Measurements from ENCODE around the gene NPTX2. TPM values are rescaled to one million over a fixed set of nuclear protein-coding genes. Genes with fewer than 3 reads are reported as not detected.
"Not testable (repeated sequence)": the region's sequence is repeated elsewhere in the genome, so short reads cannot be mapped to it uniquely, and the experiment has no call there.

Gene NPTX2, protein sequence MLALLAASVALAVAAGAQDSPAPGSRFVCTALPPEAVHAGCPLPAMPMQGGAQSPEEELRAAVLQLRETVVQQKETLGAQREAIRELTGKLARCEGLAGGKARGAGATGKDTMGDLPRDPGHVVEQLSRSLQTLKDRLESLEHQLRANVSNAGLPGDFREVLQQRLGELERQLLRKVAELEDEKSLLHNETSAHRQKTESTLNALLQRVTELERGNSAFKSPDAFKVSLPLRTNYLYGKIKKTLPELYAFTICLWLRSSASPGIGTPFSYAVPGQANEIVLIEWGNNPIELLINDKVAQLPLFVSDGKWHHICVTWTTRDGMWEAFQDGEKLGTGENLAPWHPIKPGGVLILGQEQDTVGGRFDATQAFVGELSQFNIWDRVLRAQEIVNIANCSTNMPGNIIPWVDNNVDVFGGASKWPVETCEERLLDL
- 100 to 1,000 TPM in 1 of 8 experiments, 10 to 100 TPM in 3, 1 to 10 TPM in 1, under 1 TPM in 1, not detected in 2; 0.63 to 126 (median 12.1) TPM for total RNA-seq

- in situ Hi-C loops (cut with MboI; ENCODE audit: low pct_unique_long_range_greater_than_20kb in 2 of 9, low sequenced_read_pairs in 9 of 9, unreplicated experiment in 9 of 9): no loop called here
- H3K4me3 ChIP-seq: peak within 1 kb of the TSS; percentile 38 to 68 (median 44)
- peaks cover 29 to 30% of the 10 kb centered on the region in 2 donors for H3K4me1 ChIP-seq (replicated peaks in 1 of 2)
- WGBS, 10 experiments: 0 to 5% methylated on average over 8 to 23 of the region's 130 CpGs; no CpG with 5 or more reads in 8 of the 10 experiments
- ATAC-seq (replicated peaks in 6 of 8): peak in 6 of 8 experiments; percentile 82 to 87 (median 85)
- H3K27ac ChIP-seq: peak within 1 kb of the TSS; percentile 16 to 48
Measured at GRCh38 chr7:98617051-98617959, at the start of gene NPTX2. TSS of gene NPTX2 (plus strand) at chr7:98617285. CDS start at chr7:98617462, 177 bp downstream.

DNA sequence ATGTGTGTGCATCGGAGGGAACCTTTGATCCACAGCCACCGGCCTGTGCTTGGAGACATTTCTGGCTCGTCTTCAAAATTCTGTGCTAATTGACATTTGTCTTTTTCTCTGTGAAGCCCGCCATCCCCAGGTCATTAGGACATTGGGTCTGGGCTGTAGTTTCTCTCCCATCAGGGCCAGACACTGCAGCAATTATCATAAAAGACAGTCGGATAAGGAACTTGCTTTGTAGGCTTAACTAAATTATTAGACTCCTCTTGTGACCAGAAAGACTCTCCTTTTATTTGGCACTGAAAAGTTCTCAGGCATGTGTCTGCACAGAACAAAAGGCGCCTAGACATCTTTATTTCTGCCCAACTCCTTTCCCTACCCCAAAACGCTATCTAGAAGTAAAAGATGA lies 49.1 kb upstream of the NPTX2 start:
- Histone ChIP-seq H3K27ac (no peak overlapping the region), H3K4me3 (no peak overlapping the region), H3K4me1 (replicated peaks in 1 of 2) (peaks cover 7 to 12% of the 10 kb centered on the region in 2 donors)
- 30 to 92% (median 86%) methylated on average over 1 to 7 of the region's 7 CpGs; no CpG with 5 or more reads in 1 of the 10 experiments for WGBS, 10 experiments
- ATAC-seq (replicated peaks in 6 of 8): no peak
- in situ Hi-C loops (cut with MboI; ENCODE audit: low pct_unique_long_range_greater_than_20kb in 2 of 9, low sequenced_read_pairs in 9 of 9, unreplicated experiment in 9 of 9): no loop called here

DNA sequence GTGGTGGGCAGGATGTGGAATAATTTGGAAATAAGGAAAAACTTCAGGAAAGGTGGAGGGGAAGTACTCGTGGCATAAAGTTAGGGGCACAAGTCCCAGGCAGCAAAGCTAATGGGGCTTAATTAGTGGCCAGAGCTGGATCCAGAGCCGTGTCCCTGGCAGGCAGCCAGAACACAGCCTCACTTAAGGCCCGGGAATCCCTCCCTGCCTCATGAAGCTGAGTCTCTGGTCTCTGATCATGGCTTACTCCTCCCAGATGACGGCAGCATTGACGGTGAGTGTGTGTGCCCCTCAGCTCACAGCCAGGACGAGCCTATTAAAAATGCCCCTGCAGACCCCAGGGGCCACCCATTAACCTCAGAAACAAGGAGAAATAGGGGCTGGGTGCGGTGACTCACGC lies 48.2 kb upstream of the NPTX2 start:
- H3K4me3 ChIP-seq: no peak overlapping the region
- WGBS, 10 experiments: 0 to 89% (median 75%) methylated on average over 1 to 5 of the region's 8 CpGs; no CpG with 5 or more reads in 3 of the 10 experiments
- H3K4me1 ChIP-seq (replicated peaks in 1 of 2): peaks cover 7 to 12% of the 10 kb centered on the region in 2 donors
- no peak for ATAC-seq (replicated peaks in 6 of 8)
- in situ Hi-C loops (cut with MboI; ENCODE audit: low pct_unique_long_range_greater_than_20kb in 2 of 9, low sequenced_read_pairs in 9 of 9, unreplicated experiment in 9 of 9): no loop called here
- no peak overlapping the region for H3K27ac ChIP-seq

GRCh38 chr7:98569691-98570337 lies 47.3 kb upstream of the NPTX2 start:
- in situ Hi-C loops (cut with MboI; ENCODE audit: low pct_unique_long_range_greater_than_20kb in 2 of 9, low sequenced_read_pairs in 9 of 9, unreplicated experiment in 9 of 9): no loop called here
- WGBS, 10 experiments: 1 to 58% (median 40%) methylated on average over 1 to 11 of the region's 22 CpGs
- Histone ChIP-seq H3K4me1 (replicated peaks in 1 of 2) (peaks cover 7 to 12% of the 10 kb centered on the region in 2 donors), H3K27ac (no peak overlapping the region), H3K4me3 (no peak overlapping the region)
- ATAC-seq (replicated peaks in 6 of 8): no peak

DNA sequence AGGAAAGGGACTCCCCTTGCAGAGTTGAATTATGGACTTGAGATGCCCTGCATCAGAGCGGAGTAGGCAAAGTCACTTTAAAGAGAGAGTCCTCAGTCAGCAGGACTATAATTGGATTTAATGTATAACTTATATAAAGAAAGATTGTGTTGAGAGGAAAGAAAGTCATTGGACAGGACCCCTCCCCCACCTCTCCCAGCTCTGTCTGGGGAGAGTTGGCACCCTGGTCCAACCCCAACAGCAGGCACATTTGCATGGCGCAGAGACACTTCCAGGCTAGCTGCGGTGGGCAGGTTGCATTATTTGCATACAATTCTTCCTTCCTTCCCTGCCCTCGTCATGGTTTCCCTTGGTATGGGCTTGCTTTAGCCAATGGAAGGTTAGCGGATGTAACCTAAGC lies 46.1 kb upstream of the NPTX2 start:
- in situ Hi-C loops (cut with MboI; ENCODE audit: low pct_unique_long_range_greater_than_20kb in 2 of 9, low sequenced_read_pairs in 9 of 9, unreplicated experiment in 9 of 9): no loop called here
- peaks cover 3 to 9% of the 10 kb centered on the region in 2 donors for H3K4me1 ChIP-seq (replicated peaks in 1 of 2)
- 20 to 92% (median 61%) methylated on average over 1 to 3 of the region's 5 CpGs; no CpG with 5 or more reads in 4 of the 10 experiments for WGBS, 10 experiments
- H3K4me3 ChIP-seq: no peak overlapping the region
- no peak for ATAC-seq (replicated peaks in 6 of 8)
- no peak overlapping the region for H3K27ac ChIP-seq

DNA sequence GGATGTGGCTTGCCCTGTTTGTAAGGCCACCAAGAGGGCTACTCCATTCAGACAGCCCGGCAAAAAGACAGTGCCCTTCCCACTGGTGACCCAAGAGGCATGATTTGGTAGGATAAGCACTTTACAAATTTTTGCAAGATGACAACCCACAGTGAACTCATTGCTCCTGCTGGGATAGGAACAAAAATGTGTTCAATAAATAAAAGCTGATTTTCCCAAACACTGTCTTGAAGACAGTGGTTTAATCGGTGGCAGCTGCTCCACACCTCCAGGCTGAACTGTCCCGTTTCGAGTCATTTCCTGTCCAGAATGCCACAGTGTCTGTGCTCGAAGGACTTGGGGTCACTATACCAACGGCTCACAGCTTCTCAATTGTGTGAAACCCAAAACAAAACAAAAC lies 45.1 kb upstream of the NPTX2 start:
- ATAC-seq (replicated peaks in 6 of 8): no peak
- H3K27ac ChIP-seq: no peak overlapping the region

DNA sequence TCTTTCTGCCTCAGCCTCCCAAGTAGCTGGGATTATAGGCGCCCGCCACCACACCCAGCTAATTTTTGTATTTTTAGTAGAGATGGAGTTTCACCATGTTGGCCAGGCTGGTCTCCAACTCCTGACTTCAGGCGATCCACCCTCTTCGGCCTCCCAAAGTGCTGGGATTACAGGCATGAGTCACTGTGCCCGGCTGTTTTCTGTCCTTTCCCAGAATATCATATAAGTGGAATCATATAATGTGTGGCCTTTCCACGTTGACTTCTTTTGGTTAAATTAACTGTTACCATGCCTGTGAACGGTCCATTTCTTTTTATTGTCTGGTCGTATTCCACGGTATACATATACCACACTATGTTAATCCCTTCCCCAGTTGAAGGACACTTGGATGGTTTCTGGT lies 44.4 kb upstream of the NPTX2 start:
- in situ Hi-C loops (cut with MboI; ENCODE audit: low pct_unique_long_range_greater_than_20kb in 2 of 9, low sequenced_read_pairs in 9 of 9, unreplicated experiment in 9 of 9); H3K4me1 ChIP-seq (replicated peaks in 1 of 2); ATAC-seq (replicated peaks in 6 of 8); H3K27ac ChIP-seq; H3K4me3 ChIP-seq: not testable (repeated sequence)
- 28 to 97% (median 84%) methylated on average over 2 to 8 of the region's 9 CpGs; no CpG with 5 or more reads in 1 of the 10 experiments for WGBS, 10 experiments

More for the DNA sequence above, 45.1 kb upstream of the NPTX2 start:
- no peak overlapping the region for H3K4me3 ChIP-seq
- peaks cover 2% of the 10 kb centered on the region in 2 donors for H3K4me1 ChIP-seq (replicated peaks in 1 of 2)
- 0 to 100% (median 83%) methylated on average over 1 to 6 of the region's 6 CpGs; no CpG with 5 or more reads in 1 of the 10 experiments for WGBS, 10 experiments
- in situ Hi-C loops (cut with MboI; ENCODE audit: low pct_unique_long_range_greater_than_20kb in 2 of 9, low sequenced_read_pairs in 9 of 9, unreplicated experiment in 9 of 9): no loop called here

- in situ Hi-C loops (cut with MboI; ENCODE audit: low pct_unique_long_range_greater_than_20kb in 2 of 9, low sequenced_read_pairs in 9 of 9, unreplicated experiment in 9 of 9): no loop called here
- ATAC-seq (replicated peaks in 6 of 8): no peak
- no peak overlapping the region for H3K27ac ChIP-seq
- H3K4me1 ChIP-seq (replicated peaks in 1 of 2): no peaks in the 10 kb centered on the region
- WGBS, 10 experiments: 60 to 100% (median 99%) methylated on average over 1 to 5 of the region's 6 CpGs
- H3K4me3 ChIP-seq: no peak overlapping the region
Measured at GRCh38 chr7:98573816-98574215, 43.3 kb upstream of the NPTX2 start.

DNA sequence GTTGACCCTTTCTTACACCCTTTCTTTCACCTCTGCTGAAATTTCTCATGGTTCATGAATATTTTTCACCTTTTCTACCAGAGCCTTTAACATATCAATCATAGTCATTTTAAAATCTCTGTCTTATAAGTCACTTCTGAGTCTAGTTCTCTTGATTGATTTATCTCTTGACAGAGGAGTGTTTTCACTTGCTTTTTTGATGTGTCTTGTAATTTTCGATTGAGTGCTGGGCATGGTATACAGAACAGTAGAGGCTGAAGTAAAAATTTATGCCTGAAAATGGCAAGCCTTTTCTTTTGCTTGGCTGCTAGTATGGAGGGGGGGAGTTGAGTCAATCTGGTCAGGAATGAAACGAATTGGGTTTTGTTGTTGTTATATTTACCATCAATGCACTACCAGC lies 41.2 kb upstream of the NPTX2 start:
- no peak overlapping the region for H3K4me3 ChIP-seq
- no peaks in the 10 kb centered on the region for H3K4me1 ChIP-seq (replicated peaks in 1 of 2)
- no peak for ATAC-seq (replicated peaks in 6 of 8)
- in situ Hi-C loops (cut with MboI; ENCODE audit: low pct_unique_long_range_greater_than_20kb in 2 of 9, low sequenced_read_pairs in 9 of 9, unreplicated experiment in 9 of 9): no loop called here
- WGBS, 10 experiments: 0 to 64% (median 31%) methylated on average over 1 to 2 of the region's 2 CpGs; no CpG with 5 or more reads in 5 of the 10 experiments
- no peak overlapping the region for H3K27ac ChIP-seq

DNA sequence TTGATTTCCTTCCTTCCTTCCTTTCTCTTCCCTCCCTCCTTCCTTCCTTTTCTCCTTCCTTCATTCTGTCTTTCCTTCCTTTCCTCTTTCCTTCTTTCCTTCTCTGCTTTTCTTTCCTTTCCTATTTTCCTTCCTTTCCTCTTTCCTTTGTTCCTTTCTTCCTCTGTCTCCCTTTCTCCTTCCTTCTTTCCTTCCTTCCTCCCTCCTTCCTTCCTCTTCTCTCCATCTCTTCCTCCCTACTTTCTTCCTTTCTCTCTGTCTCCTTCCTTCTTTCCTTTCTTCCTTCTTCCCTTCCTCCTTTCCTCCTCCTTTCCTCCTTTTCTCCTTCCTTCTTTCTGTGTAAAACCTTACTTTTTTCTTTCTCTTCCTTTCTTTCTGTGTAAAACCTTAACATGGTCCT lies 32.3 kb upstream of the NPTX2 start:
- in situ Hi-C loops (cut with MboI; ENCODE audit: low pct_unique_long_range_greater_than_20kb in 2 of 9, low sequenced_read_pairs in 9 of 9, unreplicated experiment in 9 of 9): no loop called here
- no peak for ATAC-seq (replicated peaks in 6 of 8)

DNA sequence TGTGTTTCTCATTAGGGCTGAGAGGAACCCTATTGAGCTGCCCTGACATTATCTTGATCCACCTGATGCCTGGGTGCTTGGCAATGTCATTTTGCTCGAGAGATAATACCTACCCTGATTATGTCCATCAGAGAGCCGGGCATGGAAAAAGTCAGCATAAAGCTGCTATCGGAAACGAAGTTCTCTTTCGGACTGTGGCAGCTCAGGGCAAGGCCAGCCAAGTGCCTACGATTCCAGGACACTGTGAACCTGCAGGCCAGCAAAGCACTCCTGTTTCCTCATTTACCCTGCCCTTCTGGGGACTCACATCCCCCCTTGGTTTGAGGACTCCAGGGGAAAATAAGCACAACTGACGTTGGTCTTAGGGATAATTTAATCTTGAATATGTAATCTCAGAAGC lies 25.2 kb upstream of the NPTX2 start:
- Histone ChIP-seq H3K27ac (no peak overlapping the region), H3K4me3 (no peak overlapping the region), H3K4me1 (replicated peaks in 1 of 2) (no peaks in the 10 kb centered on the region)
- in situ Hi-C loops (cut with MboI; ENCODE audit: low pct_unique_long_range_greater_than_20kb in 2 of 9, low sequenced_read_pairs in 9 of 9, unreplicated experiment in 9 of 9): no loop called here
- no peak for ATAC-seq (replicated peaks in 6 of 8)
- 0 to 82% (median 47%) methylated on average over 1 to 7 of the region's 7 CpGs; no CpG with 5 or more reads in 1 of the 10 experiments for WGBS, 10 experiments

More for the DNA sequence above, 32.3 kb upstream of the NPTX2 start:
- no peaks in the 10 kb centered on the region for H3K4me1 ChIP-seq (replicated peaks in 1 of 2)
- no peak overlapping the region for H3K4me3 ChIP-seq
- H3K27ac ChIP-seq: no peak overlapping the region

- H3K27ac ChIP-seq: no peak overlapping the region
- WGBS, 10 experiments: 11 to 100% (median 64%) methylated on average over 1 to 4 of the region's 4 CpGs; no CpG with 5 or more reads in 2 of the 10 experiments
- ATAC-seq (replicated peaks in 6 of 8): no peak
- no peak overlapping the region for H3K4me3 ChIP-seq
- in situ Hi-C loops (cut with MboI; ENCODE audit: low pct_unique_long_range_greater_than_20kb in 2 of 9, low sequenced_read_pairs in 9 of 9, unreplicated experiment in 9 of 9): no loop called here
- no peaks in the 10 kb centered on the region for H3K4me1 ChIP-seq (replicated peaks in 1 of 2)
Measured at GRCh38 chr7:98594348-98594747, 22.7 kb upstream of the NPTX2 start.
